Activated gamma-delta T cell treated with anti-CD3 and anti-CD28 coated beads, Interleukin-2, amount 50 U/mL, for 16 hours (primary cell): ENCODE results near the gene CCNG2.
"Not testable (repeated sequence)": the region's sequence is repeated elsewhere in the genome, so short reads cannot be mapped to it uniquely, and the experiment has no call there.

Source experiments
- DNase-seq: peaks from one replicate; pipeline ENCODE4 v3.0.0-alpha.2; 2020; ENCODE audit warnings: low read depth

CCNG2 gene

GRCh38 chr4:77156912-77157858, at the start of gene CCNG2:
Gene CCNG2 (plus strand): TSS chr4:77157207. CDS start chr4:77158533, 1,326 bp downstream.
- DNase-seq = peak; percentile 81

GRCh38 chr4:77110730-77111129, 46.3 kb upstream of the CCNG2 start:
- DNase-seq = no peak

DNA sequence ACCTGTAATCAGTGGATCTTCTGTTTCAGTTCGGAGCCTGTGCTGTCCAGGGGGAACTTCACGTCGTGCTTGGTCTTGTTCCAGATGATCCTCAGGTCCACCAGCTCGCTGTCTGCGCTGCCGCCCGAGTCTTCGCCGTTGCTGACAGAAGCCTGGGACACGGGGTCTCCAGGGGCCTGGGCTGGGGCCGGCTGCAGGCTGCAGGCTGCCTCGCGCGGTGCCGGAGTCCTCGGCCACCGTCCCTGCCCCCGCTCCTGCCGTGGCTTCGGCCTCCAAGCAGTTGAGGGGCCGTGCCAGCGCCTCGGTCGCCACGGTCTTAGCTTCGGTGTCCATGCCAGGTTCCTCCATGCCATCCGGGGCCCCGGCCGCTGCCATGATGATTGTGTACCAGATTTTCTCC, 43.9 kb upstream of the CCNG2 start:
- DNase-seq = no peak

GRCh38 chr4:77117721-77118120, 39.3 kb upstream of the CCNG2 start:
- no peak for DNase-seq

DNA sequence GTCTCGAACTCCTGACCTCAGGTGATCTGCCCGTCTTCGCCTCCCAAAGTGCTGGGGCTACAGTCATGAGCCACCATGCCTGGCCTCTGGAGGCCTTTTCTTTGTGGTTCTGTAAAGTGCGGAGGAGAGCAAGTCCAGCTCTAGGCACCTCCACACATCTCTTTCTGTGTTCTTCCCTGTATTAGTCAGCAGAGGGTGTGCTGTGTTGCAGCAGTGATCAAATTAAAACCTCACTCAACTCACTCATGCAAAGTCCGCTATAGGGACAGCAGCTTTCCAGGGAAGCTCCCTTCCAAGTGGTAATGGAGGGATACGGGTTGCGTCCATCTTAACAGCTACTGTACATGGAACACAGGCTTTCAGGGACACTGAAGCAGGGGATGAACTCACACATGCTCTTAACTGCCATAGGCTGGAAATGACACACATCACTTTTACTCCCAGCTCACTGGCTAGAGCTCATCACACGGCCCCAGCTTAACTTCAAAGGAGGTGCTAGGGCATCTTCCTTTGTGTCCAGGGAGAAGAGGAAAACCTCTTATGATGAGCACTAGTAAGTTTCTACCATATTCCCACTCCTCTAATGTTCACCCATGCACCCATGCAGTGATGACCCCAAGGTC, 36.0 kb upstream of the CCNG2 start:
- no peak for DNase-seq

GRCh38 chr4:77121736-77122240, 35.2 kb upstream of the CCNG2 start:
- DNase-seq = no peak

- DNase-seq = no peak
Measured at GRCh38 chr4:77122656-77123055, 34.4 kb upstream of the CCNG2 start.

GRCh38 chr4:77123411-77123810, 33.6 kb upstream of the CCNG2 start:
- no peak for DNase-seq

DNA sequence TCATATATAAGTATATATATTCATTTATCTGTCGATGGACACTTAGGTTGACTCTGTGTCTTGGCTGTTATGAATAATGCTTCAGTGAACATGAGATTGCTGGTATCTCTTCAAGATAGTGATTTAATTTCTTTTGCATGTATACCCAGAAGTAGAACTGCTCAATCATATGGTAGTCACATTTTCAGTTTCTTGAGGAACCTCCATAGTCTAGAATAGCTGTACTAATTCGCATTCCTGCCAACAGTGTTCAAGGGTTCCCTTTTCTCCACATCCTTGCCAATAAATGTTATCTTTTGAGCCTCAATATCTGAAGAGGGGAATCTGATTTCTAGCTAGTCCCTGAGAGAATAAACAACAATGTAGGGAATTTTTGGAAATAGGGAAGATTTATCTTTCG, 32.4 kb upstream of the CCNG2 start:
- no peak for DNase-seq

DNA sequence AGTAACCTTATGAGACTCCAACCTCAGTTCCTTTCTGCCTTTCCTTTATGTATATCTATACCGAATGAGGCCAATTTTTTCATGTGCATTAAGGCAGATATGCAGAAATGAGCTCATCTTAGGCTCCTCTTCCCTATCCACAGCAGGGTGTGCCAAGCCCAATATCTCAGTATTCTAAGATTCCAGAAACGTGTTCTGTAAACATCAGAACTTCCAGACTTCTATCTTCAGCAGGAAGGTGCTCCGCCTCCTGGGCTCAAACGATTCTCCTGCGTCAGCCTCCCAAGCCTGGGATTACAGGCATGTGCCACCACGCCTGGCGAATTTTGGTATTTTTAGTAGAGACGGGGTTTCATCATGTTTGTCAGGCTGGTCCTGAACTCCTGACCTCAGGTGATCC, 31.0 kb upstream of the CCNG2 start:
- no peak for DNase-seq

- no peak for DNase-seq
Measured at GRCh38 chr4:77126809-77127208, 30.2 kb upstream of the CCNG2 start.

DNA sequence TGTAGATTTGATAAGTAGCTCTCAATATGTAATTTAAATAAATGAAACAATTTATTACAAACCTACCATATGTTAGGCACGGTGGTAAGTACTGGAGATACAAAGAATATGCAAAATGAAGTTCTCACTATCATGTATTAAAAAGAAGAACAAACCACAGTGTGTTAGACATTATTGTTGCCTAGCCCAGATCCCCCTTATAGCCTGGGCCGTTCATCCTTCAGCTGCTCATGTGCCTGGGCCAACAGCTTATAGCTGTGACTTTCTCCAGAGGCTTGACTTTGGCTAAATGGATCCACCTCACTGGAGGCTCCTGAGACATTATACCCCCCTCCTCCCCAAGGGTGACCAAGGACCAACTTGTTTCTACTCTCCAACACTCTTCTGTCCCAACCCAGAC, 29.8 kb upstream of the CCNG2 start:
- DNase-seq = no peak

DNA sequence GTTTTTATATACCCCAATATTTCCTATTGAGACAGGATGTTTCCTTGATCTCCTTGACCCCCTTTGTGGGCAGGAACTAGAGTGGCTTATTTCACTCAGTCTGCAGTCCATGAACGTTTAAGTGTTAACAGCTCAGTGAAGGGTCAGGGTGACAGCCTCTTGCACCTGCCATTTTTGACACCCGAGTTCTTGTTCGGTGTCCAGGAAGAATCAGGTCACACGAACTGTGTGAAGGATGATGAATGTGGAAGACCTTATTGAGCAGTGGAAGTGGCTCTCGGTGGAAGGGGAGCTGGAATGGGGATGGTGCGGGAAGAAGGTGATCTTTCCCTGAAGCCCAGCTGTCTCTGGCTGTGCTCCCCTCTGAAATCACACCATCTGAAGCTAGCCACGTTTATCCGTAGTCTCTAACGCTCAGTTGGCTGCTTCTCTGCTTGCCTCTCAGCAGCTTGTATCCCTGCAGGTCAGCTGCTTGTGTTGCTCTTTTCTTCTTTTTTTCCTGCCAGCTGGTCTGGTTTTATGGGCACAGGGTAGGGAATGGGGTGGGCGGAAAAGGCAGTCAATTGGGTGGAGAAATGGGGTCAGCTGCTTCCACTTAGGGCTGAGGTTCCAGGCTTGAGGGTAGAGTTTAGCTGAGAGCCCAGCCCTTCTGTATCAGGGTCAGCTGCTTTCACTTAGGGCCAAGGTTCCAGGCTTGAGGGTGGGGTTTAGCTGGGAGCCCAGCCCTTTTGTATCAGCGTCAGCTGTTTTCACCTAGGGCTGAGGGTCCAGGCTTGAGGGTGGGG, 29.0 kb upstream of the CCNG2 start:
- DNase-seq = no peak

- DNase-seq = no peak
Measured at GRCh38 chr4:77132652-77133312, 24.2 kb upstream of the CCNG2 start.

- DNase-seq = not testable (repeated sequence)
Measured at GRCh38 chr4:77137448-77137847, 19.6 kb upstream of the CCNG2 start.

- no peak for DNase-seq
Measured at GRCh38 chr4:77141964-77142645, 14.9 kb upstream of the CCNG2 start.

GRCh38 chr4:77142646-77143028, 14.4 kb upstream of the CCNG2 start:
- DNase-seq = no peak

DNA sequence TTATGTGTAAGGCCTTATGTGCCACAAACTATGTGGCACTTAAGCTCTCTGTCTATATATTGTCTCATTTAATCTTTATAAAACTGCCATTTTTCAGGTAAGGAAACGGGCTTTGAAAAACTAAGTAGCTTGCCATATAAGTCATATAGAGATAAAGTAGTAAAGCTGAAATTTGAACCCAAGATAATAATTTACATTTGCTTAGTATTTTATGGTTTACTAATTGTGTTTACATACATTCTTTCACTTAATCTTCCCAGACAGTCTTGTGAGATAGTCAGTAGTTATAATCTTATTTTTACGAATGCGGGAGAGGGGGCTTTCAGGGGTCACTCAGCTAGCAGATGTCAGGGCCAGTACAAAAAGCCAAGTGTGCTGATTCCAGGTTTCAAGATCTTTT, 13.9 kb upstream of the CCNG2 start:
- no peak for DNase-seq

- no peak for DNase-seq
Measured at GRCh38 chr4:77145842-77146185, 11.2 kb upstream of the CCNG2 start.

GRCh38 chr4:77146186-77147078, 10.6 kb upstream of the CCNG2 start:
- no peak for DNase-seq
